Measurements from ENCODE around the gene SP140L. TPM values are rescaled to one million over a fixed set of nuclear protein-coding genes. Genes with fewer than 3 reads are reported as not detected.
"Not testable (repeated sequence)": the region's sequence is repeated elsewhere in the genome, so short reads cannot be mapped to it uniquely, and the experiment has no call there.

Gene SP140L
- total RNA-seq, 1 donor from 2014 or later = 3.4 TPM

GRCh38 chr2:230394301-230394700 is 67.3 kb downstream of the SP140L start:
- DNase-seq (ENCODE audit: low spot score, unreplicated experiment) = no peak
- H3K27me3 Mint-ChIP-seq = peaks cover 2% of the 10 kb centered on the region
- H3K4me3 Mint-ChIP-seq (ENCODE audit: low read depth) = no peak overlapping the region
- no peaks in the 10 kb centered on the region for H3K36me3 Mint-ChIP-seq (ENCODE audit: insufficient read depth)
- peaks cover 4% of the 10 kb centered on the region for H3K4me1 Mint-ChIP-seq (ENCODE audit: low read depth)
- peaks cover 8% of the 10 kb centered on the region for H3K9me3 Mint-ChIP-seq (ENCODE audit: low read depth)
- H3K27ac Mint-ChIP-seq = no peak overlapping the region
- no peak for TF ChIP-seq CTCF (IDR thresholded peaks at IDR 0.05; ENCODE audit: unreplicated experiment)

GRCh38 chr2:230398698-230399097 is 71.7 kb downstream of the SP140L start:
- H3K27ac Mint-ChIP-seq; H3K27me3 Mint-ChIP-seq; H3K4me3 Mint-ChIP-seq (ENCODE audit: low read depth); H3K4me1 Mint-ChIP-seq (ENCODE audit: low read depth); DNase-seq (ENCODE audit: low spot score, unreplicated experiment); H3K36me3 Mint-ChIP-seq (ENCODE audit: insufficient read depth); H3K9me3 Mint-ChIP-seq (ENCODE audit: low read depth): not testable (repeated sequence)

- Mint-ChIP-seq H3K27me3 (peaks cover 7% of the 10 kb centered on the region), H3K4me1 (ENCODE audit: low read depth) (peaks cover 4% of the 10 kb centered on the region), H3K36me3 (ENCODE audit: insufficient read depth) (no peaks in the 10 kb centered on the region), H3K27ac (no peak overlapping the region), H3K9me3 (ENCODE audit: low read depth) (peaks cover 8% of the 10 kb centered on the region), H3K4me3 (ENCODE audit: low read depth) (no peak overlapping the region)
- DNase-seq (ENCODE audit: low spot score, unreplicated experiment) = no peak
- TF ChIP-seq CTCF (IDR thresholded peaks at IDR 0.05; ENCODE audit: unreplicated experiment) = no peak
Observed at GRCh38 chr2:230400041-230400440, 73.0 kb downstream of the SP140L start.

GRCh38 chr2:230400454-230400853 is 73.5 kb downstream of the SP140L start:
- peaks cover 4% of the 10 kb centered on the region for H3K4me1 Mint-ChIP-seq (ENCODE audit: low read depth)
- peaks cover 8% of the 10 kb centered on the region for H3K9me3 Mint-ChIP-seq (ENCODE audit: low read depth)
- H3K27ac Mint-ChIP-seq = no peak overlapping the region
- no peak for DNase-seq (ENCODE audit: low spot score, unreplicated experiment)
- TF ChIP-seq CTCF (IDR thresholded peaks at IDR 0.05; ENCODE audit: unreplicated experiment) = no peak
- H3K36me3 Mint-ChIP-seq (ENCODE audit: insufficient read depth) = no peaks in the 10 kb centered on the region
- H3K4me3 Mint-ChIP-seq (ENCODE audit: low read depth) = no peak overlapping the region
- peaks cover 7% of the 10 kb centered on the region for H3K27me3 Mint-ChIP-seq

- H3K4me1 Mint-ChIP-seq (ENCODE audit: low read depth); DNase-seq (ENCODE audit: low spot score, unreplicated experiment); H3K36me3 Mint-ChIP-seq (ENCODE audit: insufficient read depth); H3K4me3 Mint-ChIP-seq (ENCODE audit: low read depth); H3K9me3 Mint-ChIP-seq (ENCODE audit: low read depth); H3K27ac Mint-ChIP-seq; H3K27me3 Mint-ChIP-seq: not testable (repeated sequence)
Observed at GRCh38 chr2:230401026-230401425, 74.0 kb downstream of the SP140L start.

GRCh38 chr2:230403746-230404145 is 76.8 kb downstream of the SP140L start:
- no peak for DNase-seq (ENCODE audit: low spot score, unreplicated experiment)
- Mint-ChIP-seq H3K27ac (no peak overlapping the region), H3K4me1 (ENCODE audit: low read depth) (no peaks in the 10 kb centered on the region), H3K4me3 (ENCODE audit: low read depth) (no peak overlapping the region), H3K9me3 (ENCODE audit: low read depth) (no peaks in the 10 kb centered on the region), H3K27me3 (peaks cover 11% of the 10 kb centered on the region), H3K36me3 (ENCODE audit: insufficient read depth) (no peaks in the 10 kb centered on the region)
- no peak for TF ChIP-seq CTCF (IDR thresholded peaks at IDR 0.05; ENCODE audit: unreplicated experiment)
